ENCODE results near the gene SLC38A9.

SLC38A9 gene

DNA sequence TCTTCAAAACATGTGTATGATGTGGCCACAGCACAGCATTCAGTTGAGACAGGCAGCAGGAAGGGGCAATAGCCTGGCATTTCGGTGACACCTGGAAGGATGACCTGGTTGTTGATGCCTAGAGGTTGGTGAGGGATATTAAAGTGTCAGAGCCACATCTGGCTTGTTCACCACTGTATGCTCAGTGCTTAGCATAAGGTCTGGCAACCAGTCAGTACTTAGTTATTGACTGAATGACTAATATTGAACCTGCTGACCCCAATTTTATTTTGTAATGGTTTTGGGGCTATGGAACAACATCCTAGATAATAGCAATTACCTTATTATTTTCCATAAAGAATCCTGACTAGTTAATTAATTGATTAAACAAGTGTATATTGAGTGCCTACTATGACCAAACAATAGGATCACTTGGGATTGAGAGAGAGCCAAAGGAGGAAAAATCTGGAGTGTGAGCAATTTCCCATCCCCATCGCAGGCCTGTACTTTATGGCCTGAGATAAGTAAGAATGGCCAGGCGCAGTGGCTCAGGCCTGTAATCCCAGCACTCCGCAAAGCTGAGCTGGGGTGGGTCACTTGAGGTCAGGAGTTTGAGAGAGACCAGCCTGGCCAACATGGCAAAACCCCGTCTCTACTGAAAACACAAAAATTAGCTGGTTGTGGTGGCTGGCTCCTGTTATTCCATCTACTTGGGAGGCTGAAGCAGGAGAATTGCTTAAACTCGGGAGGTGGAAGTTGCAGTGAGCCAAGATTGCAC is 91.9 kb downstream of the SLC38A9 start:
- TF ChIP-seq, protein P1, sequence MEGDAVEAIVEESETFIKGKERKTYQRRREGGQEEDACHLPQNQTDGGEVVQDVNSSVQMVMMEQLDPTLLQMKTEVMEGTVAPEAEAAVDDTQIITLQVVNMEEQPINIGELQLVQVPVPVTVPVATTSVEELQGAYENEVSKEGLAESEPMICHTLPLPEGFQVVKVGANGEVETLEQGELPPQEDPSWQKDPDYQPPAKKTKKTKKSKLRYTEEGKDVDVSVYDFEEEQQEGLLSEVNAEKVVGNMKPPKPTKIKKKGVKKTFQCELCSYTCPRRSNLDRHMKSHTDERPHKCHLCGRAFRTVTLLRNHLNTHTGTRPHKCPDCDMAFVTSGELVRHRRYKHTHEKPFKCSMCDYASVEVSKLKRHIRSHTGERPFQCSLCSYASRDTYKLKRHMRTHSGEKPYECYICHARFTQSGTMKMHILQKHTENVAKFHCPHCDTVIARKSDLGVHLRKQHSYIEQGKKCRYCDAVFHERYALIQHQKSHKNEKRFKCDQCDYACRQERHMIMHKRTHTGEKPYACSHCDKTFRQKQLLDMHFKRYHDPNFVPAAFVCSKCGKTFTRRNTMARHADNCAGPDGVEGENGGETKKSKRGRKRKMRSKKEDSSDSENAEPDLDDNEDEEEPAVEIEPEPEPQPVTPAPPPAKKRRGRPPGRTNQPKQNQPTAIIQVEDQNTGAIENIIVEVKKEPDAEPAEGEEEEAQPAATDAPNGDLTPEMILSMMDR (IDR thresholded peaks at IDR 0.05) = no peak

GRCh38 chr5:55618318-55618717 is 93.8 kb downstream of the SLC38A9 start:
- TF ChIP-seq, protein P1 (IDR thresholded peaks at IDR 0.05) = no peak

- TF ChIP-seq, protein P1 (IDR thresholded peaks at IDR 0.05) = no peak
These were observed 98.8 kb downstream of the SLC38A9 start for GRCh38 chr5:55613112-55613868.

DNA sequence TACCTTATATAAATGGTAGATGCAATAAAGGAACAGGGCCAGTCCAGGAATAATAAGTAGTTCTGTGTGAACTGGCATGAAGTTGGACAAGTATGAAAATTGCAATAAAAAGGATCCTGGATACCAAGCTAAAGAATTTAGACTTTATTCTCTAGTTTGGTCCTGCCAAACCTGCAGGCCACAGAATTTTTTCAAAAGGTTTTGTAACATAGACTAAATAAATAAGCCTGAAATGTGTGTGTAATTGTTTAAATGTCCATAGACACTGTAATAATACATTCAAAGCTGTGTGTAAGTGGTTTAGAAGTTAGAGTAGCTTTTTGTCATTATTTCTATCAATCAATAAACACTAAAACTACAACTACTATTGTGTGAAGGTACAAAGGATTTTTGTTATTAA is 101.6 kb downstream of the SLC38A9 start:
- TF ChIP-seq, protein P1 (IDR thresholded peaks at IDR 0.05) = no peak

- TF ChIP-seq, protein P1 (IDR thresholded peaks at IDR 0.05) = no peak
These were observed 102.7 kb downstream of the SLC38A9 start for GRCh38 chr5:55609413-55609812.

DNA sequence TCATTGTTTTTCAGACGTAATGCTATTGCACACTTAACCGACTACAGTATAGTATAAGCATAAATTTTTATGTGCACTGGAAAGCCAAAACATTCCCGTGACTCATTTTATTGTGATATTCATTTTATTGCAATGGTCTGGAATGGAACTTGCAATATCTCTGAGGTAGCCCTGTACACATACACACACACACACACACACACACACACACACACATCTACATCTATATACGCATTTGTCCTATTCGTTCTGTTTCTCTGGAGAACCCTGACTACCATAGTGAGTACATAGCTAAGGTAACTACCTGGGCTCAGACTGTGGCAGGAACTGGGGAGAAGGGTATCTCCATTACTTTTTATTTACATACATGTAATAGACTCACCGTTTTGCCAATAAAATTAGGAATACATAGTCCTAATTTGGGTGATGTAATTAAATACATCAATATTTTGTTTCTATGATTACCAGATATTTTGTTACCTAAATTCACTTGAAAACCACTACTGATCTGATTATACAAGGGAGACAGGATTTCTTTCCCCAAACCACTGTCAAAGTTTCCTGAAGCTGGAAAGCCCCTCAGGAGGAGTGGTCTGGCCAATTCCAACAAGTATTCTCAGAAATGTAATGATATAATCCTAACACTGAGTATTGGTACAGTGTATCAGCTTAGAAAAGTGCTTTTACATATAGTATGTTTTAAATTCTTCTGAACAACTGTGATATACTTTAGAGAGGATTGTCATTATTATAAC is 103.4 kb downstream of the SLC38A9 start:
- TF ChIP-seq, protein P1 (IDR thresholded peaks at IDR 0.05) = no peak

GRCh38 chr5:55604611-55605067 is 107.5 kb downstream of the SLC38A9 start:
- TF ChIP-seq, protein P1 (IDR thresholded peaks at IDR 0.05) = no peak

Data from LNCAP (cell line).